Motor neuron (in vitro differentiated cells): ENCODE data around the gene C13orf42. TPM values are rescaled to one million over a fixed set of nuclear protein-coding genes. Genes with fewer than 3 reads are reported as not detected.
"Not testable (repeated sequence)": the region's sequence is repeated elsewhere in the genome, so short reads cannot be mapped to it uniquely, and the experiment has no call there.

Experiments used
- ATAC-seq, 8 experiments: fragments of 200-7000 bp; cut with Tn5 transposase; replicated peaks in 6 of 8; 2 replicates each; pipeline ENCODE4 v1.8.0; 2021; ENCODE audit warnings: mild to moderate bottlenecking in 8 of 8, moderate library complexity in 8 of 8
- H3K27ac ChIP-seq, 2 donors: fragments of 250-450 bp; sonication (Bioruptor Pico); 2 replicates each; pipeline ENCODE4 v1.9.0; 2021; ENCODE audit warnings: antibody characterized with exemption in 2 of 2, mild to moderate bottlenecking in 2 of 2, moderate library complexity in 1 of 2
- H3K4me1 ChIP-seq, 2 donors: fragments of 250-450 bp; sonication (Bioruptor Pico); replicated peaks in 1 of 2; 2 replicates each; pipeline ENCODE4 v1.6.1; 2021; ENCODE audit warnings: antibody characterized with exemption in 2 of 2, mild to moderate bottlenecking in 2 of 2, moderate library complexity in 1 of 2
- H3K4me3 ChIP-seq, 5 donors: fragments of 250-450 bp; sonication (Bioruptor Pico); 2 replicates each; pipeline ENCODE4 v1.9.0; 2021; ENCODE audit warnings: antibody characterized with exemption in 5 of 5, mild to moderate bottlenecking in 5 of 5, moderate library complexity in 4 of 5
- WGBS, 10 experiments: fragments of 450-650 bp; shearing (Covaris generic); methylation state at CpG; one replicate each; pipeline ENCODE4 v1.0.0; 2022; 5-methylcytosine and 5-hydroxymethylcytosine counted together
- in situ Hi-C, 9 experiments: fragments of 400-800 bp; cut with MboI; loops; one replicate each; pipeline ENCODE4 v1.15.0; 2021; ENCODE audit warnings: low sequenced_read_pairs in 9 of 9, low pct_unique_long_range_greater_than_20kb in 2 of 9; ENCODE audit not compliant: unreplicated experiment in 9 of 9
- total RNA-seq, 8 experiments: library from RNA; unstranded; fragments of 300-600 nt; gene quantifications; 2 replicates each; pipeline versions ENCODE4 v1.2.3 to v1.2.4, GENCODE V29; 2022

Gene C13orf42
- total RNA-seq, 8 experiments from 2014 or later, result 0.05 to 0.42 (median 0.25) TPM; not detected in 2

GRCh38 chr13:51113969-51114368 lies 2.9 kb upstream of the C13orf42 start:
- H3K4me3 ChIP-seq, result no peak overlapping the region
- ATAC-seq, result no peak
- no peaks in the 10 kb centered on the region for H3K4me1 ChIP-seq
- no peak overlapping the region for H3K27ac ChIP-seq
- in situ Hi-C loops, result no loop called here

GRCh38 chr13:51113186-51113881 lies 2.3 kb upstream of the C13orf42 start:
- in situ Hi-C loops, result no loop called here
- Histone ChIP-seq H3K4me3 (no peak overlapping the region), H3K27ac (no peak overlapping the region), H3K4me1 (no peaks in the 10 kb centered on the region)
- WGBS, 10 experiments, result 35 to 100% (median 78%) methylated on average over 1 to 12 of the region's 12 CpGs
- ATAC-seq, result no peak

DNA sequence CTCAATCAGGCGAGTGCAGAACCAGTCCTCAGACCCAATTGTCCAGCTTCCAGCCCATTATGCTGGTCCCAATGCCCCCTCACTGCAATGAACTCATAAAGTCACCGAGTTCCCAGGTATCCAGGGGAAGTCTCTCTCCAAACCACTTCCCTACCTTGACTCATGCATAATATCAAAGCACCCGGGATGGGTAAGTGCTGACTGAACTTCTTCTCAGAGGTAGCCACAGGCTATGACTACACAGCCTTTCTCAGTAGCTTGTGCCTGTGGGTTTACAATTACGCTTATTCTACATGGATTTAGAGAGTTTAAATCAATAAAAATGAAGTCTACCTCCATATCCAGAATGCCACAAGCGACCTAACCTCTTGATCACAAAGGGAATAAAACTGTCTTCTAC lies 1.7 kb upstream of the C13orf42 start:
- no peak for ATAC-seq
- Histone ChIP-seq H3K4me1 (no peaks in the 10 kb centered on the region), H3K27ac (no peak overlapping the region), H3K4me3 (no peak overlapping the region)
- in situ Hi-C loops, result no loop called here
- 43 to 90% (median 72%) methylated on average over 1 to 5 of the region's 5 CpGs; no CpG with 5 or more reads in 2 of the 10 experiments for WGBS, 10 experiments

DNA sequence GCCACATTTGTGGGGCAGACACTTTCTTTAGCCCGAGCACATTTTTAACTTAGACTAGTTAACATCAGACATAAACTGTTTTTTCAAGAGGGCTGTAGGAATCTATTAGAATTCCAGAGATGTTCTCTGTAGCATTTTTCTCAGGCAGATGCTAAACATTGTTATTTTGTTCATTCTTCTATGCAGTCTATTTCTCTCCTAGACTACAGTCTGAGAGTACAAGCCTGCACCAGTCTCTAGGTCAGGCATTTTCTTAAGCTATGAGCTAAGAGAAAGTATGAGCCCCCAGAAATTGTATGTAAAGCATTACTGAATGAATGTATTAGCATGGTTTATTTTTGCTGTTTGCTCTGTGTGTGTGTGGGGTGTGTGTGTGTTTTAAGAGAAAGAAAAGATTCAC lies 923 bp upstream of the C13orf42 start:
- in situ Hi-C loops, result no loop called here
- H3K4me3 ChIP-seq, result no peak overlapping the region
- H3K4me1 ChIP-seq, result no peaks in the 10 kb centered on the region
- ATAC-seq, result peak in 3 of 8 experiments; percentile 44 to 95 (median 44)
- H3K27ac ChIP-seq, result no peak overlapping the region
- WGBS, 10 experiments, result 0% methylated on average over 1 of the region's 1 CpG; no CpG with 5 or more reads in 6 of the 10 experiments

- ATAC-seq, result no peak
- in situ Hi-C loops, result no loop called here
Measured at GRCh38 chr13:51107996-51108395, 3.1 kb downstream of the C13orf42 start.

GRCh38 chr13:51105046-51105445 lies 6.0 kb downstream of the C13orf42 start:
- peak in 3 of 8 experiments; percentile 94 to 97 (median 95) for ATAC-seq
- H3K4me3 ChIP-seq, result no peak overlapping the region
- no peak overlapping the region for H3K27ac ChIP-seq
- WGBS, 10 experiments, result 27 to 100% (median 86%) methylated on average over 1 to 3 of the region's 4 CpGs; no CpG with 5 or more reads in 1 of the 10 experiments
- no peaks in the 10 kb centered on the region for H3K4me1 ChIP-seq
- in situ Hi-C loops, result no loop called here

More at GRCh38 chr13:51107996-51108395, 3.1 kb downstream of the C13orf42 start:
- H3K4me1 ChIP-seq, result no peaks in the 10 kb centered on the region
- H3K27ac ChIP-seq, result no peak overlapping the region
- WGBS, 10 experiments, result 40 to 100% (median 74%) methylated on average over 1 to 3 of the region's 4 CpGs; no CpG with 5 or more reads in 4 of the 10 experiments
- H3K4me3 ChIP-seq, result no peak overlapping the region

- Histone ChIP-seq H3K27ac (no peak overlapping the region), H3K4me3 (no peak overlapping the region), H3K4me1 (no peaks in the 10 kb centered on the region)
- ATAC-seq, result peak in 3 of 8 experiments; percentile 13 to 37 (median 19)
- 5 to 94% (median 78%) methylated on average over 3 to 5 of the region's 5 CpGs for WGBS, 10 experiments
- in situ Hi-C loops, result no loop called here
Measured at GRCh38 chr13:51101636-51102235, 9.3 kb downstream of the C13orf42 start.

- Histone ChIP-seq H3K27ac (no peak overlapping the region), H3K4me3 (no peak overlapping the region), H3K4me1 (no peaks in the 10 kb centered on the region)
- ATAC-seq, result no peak
- in situ Hi-C loops, result no loop called here
- 26 to 100% (median 54%) methylated on average over 1 to 4 of the region's 4 CpGs for WGBS, 10 experiments
Measured at GRCh38 chr13:51097353-51098043, 13.6 kb downstream of the C13orf42 start.

DNA sequence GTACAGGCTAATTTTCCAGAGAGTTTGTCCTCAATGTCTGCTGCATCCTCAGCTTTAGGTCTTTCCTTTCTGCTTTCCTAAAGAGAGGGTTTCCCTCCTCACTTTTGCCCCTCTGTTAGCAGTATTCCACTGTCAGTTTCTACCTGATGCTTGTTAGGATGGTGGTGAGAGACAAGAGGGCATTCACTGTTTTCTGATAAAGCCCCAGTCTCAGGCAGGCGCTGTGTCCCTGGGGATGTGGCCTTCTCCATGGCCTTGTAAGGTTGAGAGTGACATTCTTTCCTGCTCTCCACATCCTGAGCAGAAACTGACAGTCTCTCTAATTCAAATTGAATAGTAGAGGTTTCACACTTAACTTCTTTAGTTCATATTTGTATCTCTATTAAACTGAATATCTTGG lies 14.9 kb downstream of the C13orf42 start:
- Histone ChIP-seq H3K27ac (no peak overlapping the region), H3K4me3 (no peak overlapping the region), H3K4me1 (no peaks in the 10 kb centered on the region)
- no peak for ATAC-seq
- 50 to 100% (median 100%) methylated on average over 1 of the region's 1 CpG; no CpG with 5 or more reads in 2 of the 10 experiments for WGBS, 10 experiments
- in situ Hi-C loops, result no loop called here

GRCh38 chr13:51093574-51093973 lies 17.5 kb downstream of the C13orf42 start:
- Histone ChIP-seq H3K4me3 (no peak overlapping the region), H3K4me1 (no peaks in the 10 kb centered on the region), H3K27ac (no peak overlapping the region)
- in situ Hi-C loops, result no loop called here
- WGBS, 10 experiments, result 65 to 98% (median 78%) methylated on average over 1 to 4 of the region's 4 CpGs; no CpG with 5 or more reads in 1 of the 10 experiments
- ATAC-seq, result no peak

DNA sequence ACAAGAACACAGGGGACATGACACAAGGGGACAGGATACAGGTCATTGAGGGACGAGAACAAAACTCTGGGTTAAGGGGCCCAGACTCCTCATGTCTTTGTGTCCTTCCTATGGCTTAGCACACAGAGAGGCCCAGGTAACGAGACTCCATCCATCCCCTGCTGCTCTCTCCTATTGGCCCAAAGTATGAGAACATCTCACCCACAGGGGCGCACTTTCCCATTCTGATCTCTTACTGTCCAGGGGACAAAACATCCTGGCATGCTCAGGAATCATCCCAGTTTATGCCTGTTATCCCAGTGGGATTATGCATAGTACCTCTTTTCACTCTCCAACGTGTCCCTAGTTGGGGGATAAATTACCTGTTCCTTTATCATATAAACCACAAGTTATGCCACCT lies 19.2 kb downstream of the C13orf42 start:
- in situ Hi-C loops, result no loop called here
- Histone ChIP-seq H3K27ac (no peak overlapping the region), H3K4me3 (no peak overlapping the region), H3K4me1 (no peaks in the 10 kb centered on the region)
- WGBS, 10 experiments, result 0 to 100% (median 52%) methylated on average over 1 to 4 of the region's 4 CpGs; no CpG with 5 or more reads in 1 of the 10 experiments
- ATAC-seq, result no peak

DNA sequence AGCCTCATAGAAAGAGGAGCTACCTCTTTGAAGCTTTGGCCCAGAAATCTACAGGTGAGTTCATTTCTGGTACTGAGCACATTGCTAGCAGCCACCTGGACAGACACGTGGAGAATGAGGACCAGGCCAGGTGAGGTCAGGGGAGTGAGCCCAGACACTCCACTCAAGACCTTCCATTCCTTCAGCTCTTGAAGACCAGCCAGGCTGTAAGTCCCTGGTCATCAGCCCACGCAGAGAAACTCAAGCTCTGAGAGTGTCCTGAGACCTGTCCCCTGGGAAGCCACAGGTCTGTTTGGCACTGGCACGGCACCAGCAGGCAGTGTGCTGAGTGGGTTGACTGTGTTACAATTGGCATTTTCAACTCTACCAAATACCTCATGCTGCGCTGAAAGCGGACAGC lies 27.4 kb downstream of the C13orf42 start:
- Histone ChIP-seq H3K4me1 (no peaks in the 10 kb centered on the region), H3K4me3 (no peak overlapping the region), H3K27ac (no peak overlapping the region)
- no peak for ATAC-seq
- in situ Hi-C loops, result no loop called here
- 0 to 100% (median 20%) methylated on average over 1 of the region's 5 CpGs; no CpG with 5 or more reads in 6 of the 10 experiments for WGBS, 10 experiments

- H3K4me1 ChIP-seq, H3K4me3 ChIP-seq, in situ Hi-C loops, H3K27ac ChIP-seq, ATAC-seq: not testable (repeated sequence)
- WGBS, 10 experiments, result 100% methylated on average over 1 of the region's 23 CpGs; no CpG with 5 or more reads in 9 of the 10 experiments
Measured at GRCh38 chr13:51080478-51081065, 30.5 kb downstream of the C13orf42 start.
